ENCODE measurements around the gene BCL2L15.

GRCh38 chr1:113858982-113859381 is 28.4 kb downstream of the BCL2L15 start:
- TF ChIP-seq CTCF (IDR thresholded peaks at IDR 0.05): no peak
- no peak for TF ChIP-seq POLR2A (IDR thresholded peaks at IDR 0.05)
